Sigmoid colon (tissue), 3 donors: ENCODE measurements around the gene CUZD1.

Experiments used
- CTCF ChIP-seq, 4 experiments: fragments of 450-650 bp in 3 of 4; fragments of 200-600 bp in 1 of 4; IDR thresholded peaks; one replicate each; pipeline ENCODE4 v1.5.1; 2016 to 2019; ENCODE audit warnings: antibody characterized with exemption in 4 of 4, mild to moderate bottlenecking in 3 of 4, moderate library complexity in 2 of 4
- POLR2A ChIP-seq, 2 donors: fragments of 450-650 bp; IDR thresholded peaks; one replicate each; pipeline ENCODE4 v1.6.1; 2016; ENCODE audit warnings: antibody characterized with exemption in 2 of 2, mild to moderate bottlenecking in 2 of 2, moderate library complexity in 2 of 2

GRCh38 chr10:122864901-122865300, 19.2 kb upstream of the CUZD1 start:
- no peak for TF ChIP-seq POLR2A (IDR thresholded peaks at IDR 0.05)
- no peak for TF ChIP-seq CTCF (IDR thresholded peaks at IDR 0.05)
